ENCODE results near the gene ERC1.

ERC1 gene

DNA sequence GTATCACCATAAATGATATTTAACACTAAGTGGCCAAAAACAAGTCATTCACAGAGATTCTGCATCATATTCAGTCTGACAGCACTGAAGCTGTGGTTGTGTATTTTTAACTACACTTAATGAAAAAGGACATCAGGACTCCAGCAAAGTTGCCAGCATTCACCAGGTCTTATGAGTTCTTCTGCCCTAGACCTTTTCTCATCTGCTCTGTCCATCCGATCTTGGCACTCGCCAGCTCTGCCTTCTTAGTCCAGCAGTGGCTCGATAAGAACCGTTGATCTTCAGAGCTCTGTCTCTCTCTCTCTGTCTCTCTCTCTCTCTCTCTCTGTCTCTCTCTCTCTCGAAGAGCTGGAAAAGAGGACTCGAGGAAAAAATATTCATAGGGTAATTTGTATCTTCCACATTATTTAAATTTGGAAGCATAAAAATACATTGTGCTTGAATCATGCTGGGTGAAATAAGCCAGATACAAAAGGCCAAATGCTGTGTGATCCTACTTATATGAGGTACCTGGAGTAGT is 371.2 kb downstream of the ERC1 start:
- no peak for DNase-seq

DNA sequence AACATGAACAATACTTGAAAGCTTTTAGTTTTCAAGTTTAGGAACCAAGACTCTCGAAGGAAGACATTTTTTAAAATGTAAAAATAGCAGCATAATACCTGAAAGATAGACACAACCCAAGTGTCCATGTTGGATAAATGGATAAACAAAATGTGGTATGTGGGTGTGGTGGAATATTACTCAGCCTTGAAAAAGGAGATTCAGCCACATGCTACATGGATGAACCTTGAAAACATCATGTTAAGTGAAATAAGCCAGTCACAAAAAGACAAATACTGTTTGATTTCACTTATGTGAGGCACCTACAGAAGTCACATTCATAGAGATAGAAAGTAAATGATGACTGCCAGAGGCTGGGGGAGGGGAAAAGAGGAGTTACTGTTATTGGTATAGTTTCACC is 374.7 kb downstream of the ERC1 start:
- DNase-seq, result no peak

DNA sequence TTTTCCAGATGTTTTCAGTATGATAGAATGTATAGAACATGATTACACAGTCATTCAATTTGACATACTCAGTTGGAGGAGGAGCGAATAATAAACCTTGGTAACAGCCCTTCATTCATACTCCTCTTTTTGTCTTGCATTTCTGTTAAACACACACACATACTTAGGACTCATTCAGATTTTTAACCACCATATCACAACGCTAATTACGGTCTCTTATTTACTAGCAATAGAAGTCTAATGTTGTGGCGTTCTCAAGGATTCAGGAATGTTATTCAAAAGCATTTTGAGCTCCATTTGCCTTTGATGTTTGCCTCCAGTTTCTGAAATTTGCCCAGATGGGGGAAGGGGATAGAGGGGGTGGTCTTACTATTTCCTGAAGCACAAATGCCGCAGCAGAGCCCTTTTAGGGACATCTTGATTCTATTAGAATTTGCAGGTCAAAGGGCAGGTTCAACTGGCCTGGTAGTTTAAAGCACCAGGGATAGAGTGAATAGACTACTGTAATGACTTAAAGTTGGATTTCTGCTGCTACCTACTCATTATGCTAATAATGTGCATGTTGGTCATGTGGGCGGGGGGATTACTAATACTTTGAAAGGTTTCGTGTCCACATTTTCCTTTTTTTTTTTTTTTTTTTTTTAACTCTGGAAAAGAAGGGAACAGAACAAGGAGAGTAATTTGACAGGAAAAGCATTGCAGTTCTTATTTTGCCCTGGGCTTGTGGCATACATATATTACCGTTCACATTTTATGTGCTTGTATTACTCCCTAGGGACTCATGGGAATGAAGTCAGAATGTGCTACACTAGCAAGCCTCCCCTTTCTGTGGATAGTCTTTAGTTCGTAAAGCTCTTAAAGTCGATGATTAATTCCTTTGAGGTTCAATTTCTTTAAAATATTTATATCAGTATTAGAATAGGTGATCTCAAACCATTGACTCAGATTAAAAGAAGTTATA is 376.6 kb downstream of the ERC1 start:
- no peak for DNase-seq

DNA sequence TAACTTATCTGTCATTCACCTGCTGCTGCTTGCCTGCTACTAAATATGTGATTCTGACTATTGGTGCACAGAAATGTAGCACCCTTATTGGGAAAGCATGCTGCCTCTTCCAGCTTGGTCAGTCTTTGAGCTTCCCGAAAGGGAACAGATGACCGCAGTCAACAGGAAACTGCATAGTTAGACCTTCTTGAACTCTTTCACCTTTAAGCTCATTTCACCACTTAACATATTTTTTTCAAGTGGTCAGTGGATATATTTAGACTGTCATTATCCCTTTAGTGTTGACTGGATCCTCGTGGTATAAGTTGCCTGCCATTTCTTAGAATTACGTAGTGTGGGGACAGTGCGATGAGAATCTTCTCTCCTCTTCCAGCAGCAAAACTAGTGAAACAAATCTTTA is 378.4 kb downstream of the ERC1 start:
- no peak for DNase-seq

DNA sequence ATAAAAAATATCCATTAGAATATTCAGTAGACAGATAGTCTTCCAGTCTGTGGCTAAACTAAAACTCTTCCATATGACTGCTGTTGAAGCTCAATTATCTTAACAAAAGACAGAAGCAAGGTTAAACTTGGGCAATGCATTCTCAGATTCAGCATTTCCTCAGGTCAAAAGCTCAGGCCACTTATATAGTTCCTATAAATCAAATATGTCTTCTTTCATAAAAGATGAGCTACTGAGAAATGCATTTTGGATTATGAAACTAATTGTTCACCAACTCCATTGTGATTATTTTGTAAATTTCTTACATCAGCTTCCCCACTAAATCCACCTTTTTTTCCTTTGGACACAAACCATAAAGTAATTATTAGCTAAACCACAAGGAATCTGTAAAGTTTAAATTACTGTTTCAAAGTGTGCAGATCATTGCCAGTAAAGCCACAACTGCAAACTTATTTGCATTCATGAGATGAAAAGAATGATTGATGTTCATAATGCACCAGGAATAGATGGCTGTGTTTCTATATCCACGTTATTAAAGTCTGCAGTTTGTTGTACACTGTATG is 379.0 kb downstream of the ERC1 start:
- no peak for DNase-seq

DNA sequence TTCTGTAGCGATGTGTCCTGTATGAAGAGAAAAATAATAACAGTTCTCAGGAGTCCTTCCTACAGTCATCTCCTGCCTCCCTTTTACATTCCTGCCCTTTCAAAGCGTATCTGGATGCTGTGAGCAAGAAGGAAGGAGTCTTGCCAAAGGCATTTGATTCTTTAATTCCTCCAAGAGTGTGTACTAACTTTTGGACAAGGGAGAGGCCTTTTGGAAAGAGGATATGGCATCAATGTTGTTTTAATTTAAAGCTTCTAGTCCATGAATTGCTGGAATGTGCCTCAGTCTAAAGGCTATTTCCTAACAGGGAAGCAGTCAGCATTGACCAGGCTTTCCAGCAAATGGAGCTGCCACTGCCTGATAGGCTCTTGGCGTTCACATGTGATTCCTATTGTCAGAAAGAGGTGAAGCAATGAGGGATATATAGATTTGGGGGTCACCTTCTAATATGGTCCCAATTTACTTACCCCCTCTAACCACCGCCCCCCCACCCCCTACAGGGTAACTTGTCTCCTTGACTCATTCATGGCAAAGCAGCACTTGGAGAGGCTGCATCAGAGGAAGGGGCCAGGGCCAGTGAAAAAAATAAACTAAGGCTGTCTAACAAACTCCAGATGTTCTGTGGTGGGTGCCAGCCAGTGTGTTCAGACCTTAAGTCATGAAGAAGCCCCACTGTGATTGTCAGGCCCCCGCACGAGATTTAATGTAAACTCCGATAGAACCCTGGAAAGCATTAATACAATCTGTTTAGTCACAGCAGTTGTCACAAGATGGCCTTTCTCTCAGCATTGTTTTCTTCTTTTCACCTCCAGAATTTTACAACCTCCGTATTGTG is 383.1 kb downstream of the ERC1 start:
- DNase-seq, result no peak

DNA sequence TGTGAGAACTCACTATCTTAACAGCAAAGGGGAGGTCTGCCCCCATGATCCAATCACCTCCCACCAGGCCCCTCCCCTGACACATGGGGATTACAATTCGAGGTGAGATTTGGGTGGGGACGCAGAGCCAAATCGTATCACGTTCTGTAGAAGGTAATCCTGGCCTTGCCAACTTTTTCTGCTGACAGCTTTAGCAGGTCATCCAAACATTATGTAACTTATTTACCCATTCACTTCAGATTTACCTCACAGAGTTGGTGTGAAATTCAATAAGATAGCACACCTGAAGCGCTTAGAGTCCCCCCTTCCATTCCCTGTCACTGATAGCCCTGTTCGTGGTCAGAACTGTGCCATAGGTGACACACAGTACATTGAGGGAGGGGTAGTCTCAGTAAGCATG is 384.3 kb downstream of the ERC1 start:
- DNase-seq, result no peak

DNA sequence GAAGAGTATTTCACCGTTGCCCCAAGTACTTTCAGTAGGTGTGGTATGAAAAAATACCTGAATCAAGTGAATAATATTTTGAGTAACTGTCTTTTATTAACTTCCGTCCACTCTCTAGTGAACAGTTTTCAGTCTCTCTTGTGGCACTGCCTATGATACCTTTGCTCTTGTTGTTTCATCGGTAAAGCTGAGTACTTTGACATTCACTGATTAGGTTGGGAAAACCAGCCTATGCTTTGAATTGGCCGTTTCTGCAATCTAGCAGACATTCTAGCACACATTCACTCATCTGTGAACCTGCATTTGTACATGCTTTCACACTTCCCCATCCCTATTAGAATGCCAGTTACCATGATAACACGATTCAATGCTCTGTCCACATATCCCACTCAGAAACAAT is 386.1 kb downstream of the ERC1 start:
- DNase-seq, result no peak

DNA sequence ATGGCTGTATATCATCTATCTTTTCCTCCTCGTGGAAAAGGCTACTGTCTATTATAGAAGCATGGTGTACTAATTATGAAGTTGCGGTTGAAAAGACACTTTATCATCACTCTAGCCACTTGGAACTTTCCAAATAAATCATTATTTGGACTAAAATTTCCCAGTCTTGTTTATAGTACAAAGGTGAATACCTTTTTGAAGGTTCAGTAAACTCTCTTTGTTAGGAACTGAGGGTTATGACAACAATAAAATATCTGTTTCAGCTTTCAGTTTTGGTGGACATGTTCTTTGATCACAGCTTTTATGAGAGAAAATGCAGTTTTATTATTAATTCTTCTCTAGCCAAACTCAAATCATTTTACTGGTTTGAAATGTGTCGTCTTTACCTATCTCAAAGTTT is 386.7 kb downstream of the ERC1 start:
- no peak for DNase-seq

DNA sequence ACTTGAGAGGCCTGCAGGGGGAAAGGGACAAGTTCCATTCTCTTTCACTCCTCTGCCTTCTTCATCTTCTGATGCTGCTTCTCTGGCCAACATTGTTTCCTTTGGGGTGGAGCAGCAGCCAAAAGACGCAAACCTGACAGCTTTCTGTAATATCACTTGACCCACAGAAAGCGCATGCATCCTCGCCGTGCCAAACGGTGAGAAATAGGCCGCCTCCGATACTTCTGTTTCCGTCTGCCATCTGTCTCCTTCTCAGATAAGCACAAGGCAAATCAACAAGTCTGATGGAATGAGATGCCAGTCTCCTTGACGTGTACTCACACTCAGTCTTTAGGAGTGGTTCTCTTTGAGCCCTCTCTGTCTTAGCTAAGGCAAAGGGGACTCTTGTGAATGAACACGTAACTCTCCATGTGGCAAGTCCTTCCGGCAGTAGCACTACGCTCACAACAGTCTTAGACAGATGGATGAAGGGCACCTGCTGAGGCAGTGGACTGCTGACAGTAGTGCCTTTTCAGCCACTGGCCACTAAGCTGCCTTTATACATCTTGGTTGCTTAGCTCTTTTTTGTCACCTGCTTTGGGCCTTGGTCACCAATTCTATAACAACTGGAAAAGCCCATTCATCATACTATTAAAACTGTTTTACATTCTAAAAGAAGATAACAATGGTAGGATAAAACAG is 389.3 kb downstream of the ERC1 start:
- DNase-seq, result no peak

DNA sequence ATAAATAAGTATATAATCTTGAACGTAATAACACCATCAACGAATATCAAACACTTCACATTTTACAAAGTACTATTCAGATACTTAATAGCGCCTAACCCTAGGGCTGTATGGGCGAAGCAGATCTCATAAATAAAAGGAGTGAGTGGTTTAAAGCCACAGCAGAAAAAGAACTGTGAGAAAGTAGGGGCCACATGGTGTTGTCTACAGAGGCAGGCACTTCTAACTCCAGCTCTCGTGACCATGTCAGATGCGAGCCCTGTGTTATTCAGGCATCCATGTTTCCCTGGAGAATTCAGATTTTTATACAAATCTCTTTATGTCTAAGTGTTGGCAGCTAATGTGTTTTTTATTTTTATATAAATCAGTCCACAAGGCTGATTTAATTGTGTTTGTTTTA is 391.1 kb downstream of the ERC1 start:
- DNase-seq, result no peak

DNA sequence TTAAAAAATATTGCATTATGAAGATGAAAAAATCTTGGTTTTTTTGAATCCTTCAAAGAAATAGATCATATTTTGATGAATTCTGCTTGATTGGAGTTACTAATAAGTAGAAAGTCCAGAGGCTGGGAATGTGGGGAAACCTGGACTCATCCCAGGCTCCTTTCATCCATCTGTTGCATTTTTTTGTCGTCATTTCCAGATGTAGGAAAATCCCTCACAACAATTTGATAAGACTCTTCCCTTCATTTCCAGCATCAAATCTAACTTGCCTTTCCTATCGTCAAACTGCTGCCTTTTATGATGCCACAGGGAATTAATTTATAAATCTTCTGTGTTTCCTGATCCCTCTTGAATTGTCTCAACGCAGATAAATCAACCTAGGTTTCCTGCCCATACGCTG is 391.8 kb downstream of the ERC1 start:
- no peak for DNase-seq

DNA sequence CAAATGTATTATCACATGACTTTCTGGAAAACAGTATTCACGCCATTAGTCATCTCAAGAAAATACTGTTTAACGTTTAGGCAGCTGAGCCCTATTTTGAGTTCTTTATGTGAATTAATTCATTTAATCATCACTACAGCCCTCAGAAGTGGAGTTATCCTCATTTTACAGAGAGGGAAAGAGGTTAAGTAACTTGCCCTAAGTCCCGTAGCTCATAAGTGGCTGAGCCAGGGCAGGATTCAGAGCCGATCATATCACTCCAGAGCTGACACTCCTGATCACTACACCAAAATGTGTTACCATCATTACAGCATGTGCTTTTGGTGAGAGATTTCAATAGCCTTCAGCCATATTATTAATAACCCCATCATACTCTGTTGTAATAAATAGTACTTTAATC is 392.7 kb downstream of the ERC1 start:
- no peak for DNase-seq

DNA sequence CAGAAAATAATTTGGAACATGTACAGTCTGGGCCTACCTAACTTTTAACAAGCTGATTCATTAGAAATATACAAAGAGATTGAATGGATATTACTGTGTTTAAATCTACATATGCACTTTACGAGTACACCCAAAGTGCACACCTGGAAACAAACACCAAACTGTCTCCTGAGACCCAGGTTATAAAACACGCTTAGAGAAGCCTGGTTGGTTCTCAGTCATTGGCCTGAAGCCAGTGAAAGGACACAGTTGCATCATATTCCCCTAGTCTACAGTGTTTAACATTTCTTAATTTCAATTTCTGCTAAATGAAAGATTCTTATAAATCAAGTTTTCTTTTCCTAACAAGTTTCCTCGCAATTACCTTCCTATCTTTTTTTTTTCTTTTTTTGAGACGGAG is 393.9 kb downstream of the ERC1 start:
- DNase-seq, result no peak

DNA sequence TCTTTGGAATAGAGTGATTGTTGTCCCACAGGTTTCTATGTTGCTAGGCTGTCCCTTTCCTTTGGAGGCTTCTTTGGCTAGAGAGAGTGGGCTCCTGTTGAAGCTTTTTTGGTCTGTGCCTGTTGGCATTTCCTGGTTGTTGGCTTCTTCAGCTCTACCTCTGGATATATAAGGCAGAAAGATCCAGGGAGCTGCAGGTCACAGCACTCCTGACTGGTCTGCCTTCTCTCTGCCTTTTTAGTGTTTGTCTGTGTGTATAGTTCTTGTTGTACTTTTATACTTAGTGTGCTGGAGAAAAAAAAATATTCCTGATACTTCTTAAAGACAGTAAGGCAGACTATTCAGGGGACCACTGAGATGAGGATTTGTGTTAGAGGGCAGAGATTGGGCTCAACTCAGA is 400.7 kb downstream of the ERC1 start:
- no peak for DNase-seq

DNA sequence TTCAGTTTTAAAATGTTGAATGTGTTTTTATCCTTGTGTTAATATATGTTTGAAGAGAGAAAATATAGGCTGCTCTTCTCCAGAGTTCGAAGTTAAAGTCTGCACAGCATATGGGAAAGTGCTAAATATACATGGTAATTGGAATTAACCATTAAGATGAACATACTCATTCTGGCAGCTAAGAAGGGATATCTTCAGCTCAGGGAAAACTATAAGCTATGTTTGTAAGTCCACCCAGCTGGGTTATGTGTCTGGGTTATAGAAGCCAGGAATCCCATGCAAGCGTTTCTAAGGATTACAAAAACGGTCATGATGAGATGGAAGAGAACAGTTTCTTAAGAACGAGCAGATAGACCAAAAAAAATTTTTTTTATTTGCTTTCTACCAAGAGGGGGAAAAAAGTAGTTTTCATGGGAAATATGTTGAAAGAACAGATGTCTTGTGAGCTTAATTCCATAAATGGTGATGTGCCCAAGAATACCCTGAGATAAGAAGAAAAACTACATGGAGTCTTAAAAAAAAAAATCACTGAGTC is 404.5 kb downstream of the ERC1 start:
- no peak for DNase-seq

DNA sequence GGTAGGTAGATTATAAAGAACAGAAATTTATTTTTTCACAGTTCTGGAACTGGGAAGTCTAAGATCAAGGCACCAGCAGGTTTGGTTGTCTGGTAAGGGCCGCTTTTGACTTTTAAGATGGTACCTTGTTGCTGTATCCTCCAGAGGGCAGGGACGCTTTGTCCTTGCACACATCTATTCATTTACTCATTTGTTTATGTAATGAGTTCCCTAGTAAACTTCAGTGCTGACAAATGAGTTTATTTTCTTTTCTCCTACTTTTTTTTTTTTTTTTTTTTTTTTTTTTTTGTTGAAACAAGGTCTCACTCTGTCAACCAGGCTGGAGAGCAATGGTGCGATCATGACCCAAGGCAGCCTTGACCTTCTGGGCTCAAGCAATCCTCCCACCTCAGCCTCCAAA is 407.6 kb downstream of the ERC1 start:
- DNase-seq, result peak; percentile 37

DNA sequence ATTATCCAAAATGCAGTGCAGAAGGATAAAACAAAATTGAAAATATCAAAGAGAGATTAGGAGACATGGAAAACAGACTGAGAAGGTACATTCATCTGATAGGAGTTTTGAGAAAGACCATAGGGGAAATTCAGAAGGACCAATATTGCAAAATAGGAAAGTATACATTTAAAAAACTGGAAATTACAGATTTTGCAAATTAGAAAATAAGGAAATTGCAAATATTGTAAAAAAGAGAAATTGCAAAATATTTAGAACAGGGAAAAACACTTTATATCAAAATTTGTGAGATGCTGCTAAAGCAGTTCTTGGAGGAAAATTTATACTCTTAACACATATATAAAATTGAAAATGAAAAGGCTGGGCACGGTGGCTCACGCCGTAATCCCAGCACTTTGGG is 410.9 kb downstream of the ERC1 start:
- no peak for DNase-seq

DNA sequence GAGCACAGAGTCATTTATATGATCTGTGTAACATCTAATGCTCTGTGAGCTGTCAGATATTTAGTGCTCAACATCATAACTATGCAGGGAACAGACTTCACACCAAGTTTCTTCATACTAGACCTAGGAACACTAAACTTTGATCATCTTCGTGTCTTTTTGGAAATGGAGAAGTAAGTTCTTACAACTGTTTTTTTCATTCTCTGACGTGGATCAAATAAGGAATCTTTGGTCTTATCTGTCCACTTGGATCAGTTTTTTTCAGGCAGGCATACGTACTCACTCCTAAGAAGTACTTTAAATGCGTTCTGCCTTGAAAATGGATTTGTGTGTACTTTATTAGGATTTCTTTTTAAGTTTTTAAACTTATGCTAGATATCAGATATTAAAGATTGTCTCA is 412.4 kb downstream of the ERC1 start:
- no peak for DNase-seq

DNA sequence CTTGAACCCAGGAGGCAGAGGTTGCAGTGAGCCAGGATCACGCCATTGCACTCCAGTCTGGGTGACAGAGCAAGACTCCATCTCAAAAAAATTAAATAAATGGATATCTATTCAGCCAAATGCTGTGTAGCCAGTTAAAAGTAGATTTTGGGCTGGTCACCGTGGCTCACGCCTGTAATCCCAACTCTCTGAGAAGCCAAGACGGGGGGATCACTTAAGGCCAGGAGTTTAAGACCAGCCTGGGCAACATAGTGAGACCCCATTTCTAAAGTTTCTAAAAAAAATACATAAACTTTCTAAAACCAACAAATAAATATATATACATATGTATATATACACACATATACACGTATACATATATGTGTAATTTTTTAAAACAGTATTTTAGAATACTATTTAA is 414.6 kb downstream of the ERC1 start:
- DNase-seq, result no peak

DNA sequence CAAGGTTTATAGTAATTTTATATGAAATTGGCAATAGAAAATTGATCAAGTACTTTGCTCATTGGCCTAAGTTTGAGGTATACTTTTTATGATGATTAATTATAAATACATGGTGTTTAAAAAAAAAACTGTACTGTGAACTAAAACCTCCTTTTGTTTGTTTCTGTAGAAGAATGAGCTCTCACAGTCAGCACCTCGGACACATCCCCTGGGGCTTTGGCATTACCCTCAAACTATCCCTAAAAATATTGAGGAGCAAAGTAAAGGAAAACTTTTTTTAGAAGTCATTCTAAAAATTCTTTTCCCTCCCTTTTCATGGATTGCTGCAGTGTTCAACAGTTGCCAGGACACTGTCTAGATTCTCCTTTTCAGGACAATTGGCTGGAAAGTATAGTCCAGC is 419.8 kb downstream of the ERC1 start:
- no peak for DNase-seq

DNA sequence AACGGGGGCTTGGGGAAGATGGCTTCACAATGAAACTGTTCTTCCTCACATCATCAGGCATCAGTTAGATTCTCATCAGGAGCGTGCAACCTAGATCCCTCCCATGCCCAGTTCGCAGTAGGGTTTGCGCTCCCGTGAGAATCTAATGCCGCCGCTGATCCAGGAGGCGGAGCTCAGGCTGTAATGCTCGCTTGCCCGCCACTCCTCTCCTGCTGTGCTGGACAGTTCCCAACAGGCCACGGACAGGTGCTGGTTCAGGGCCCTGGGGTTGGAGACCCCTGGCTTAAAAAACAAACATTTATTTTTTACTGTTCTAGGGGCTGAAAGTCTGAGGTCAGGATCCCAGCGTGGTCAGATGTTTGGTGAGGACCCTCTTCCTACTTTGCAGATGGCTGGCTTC is 422.9 kb downstream of the ERC1 start:
- no peak for DNase-seq

DNA sequence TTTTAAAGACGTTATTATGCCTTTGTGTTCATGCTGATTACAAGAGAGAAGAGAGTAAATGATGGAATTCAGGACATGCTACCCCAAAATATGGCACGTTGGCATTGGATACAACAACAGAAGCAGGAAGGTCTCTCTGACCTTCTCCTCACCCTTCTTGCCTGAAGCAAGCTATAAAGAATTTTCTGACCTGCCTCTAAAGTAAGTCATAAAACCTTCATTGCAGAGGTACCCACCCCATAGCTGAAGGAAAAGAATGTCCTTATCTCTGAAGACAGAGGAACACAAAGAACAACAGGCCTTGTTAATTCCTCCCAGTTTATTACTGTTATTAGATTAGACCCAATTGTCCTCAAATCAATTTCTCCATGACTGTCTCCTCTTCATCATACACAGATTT is 427.1 kb downstream of the ERC1 start:
- peak; percentile 44 for DNase-seq
